Measurements from ENCODE around the gene DCDC2C. TPM values are rescaled to one million over a fixed set of nuclear protein-coding genes. Genes with fewer than 3 reads are reported as not detected.

DCDC2C gene
- total and polyA plus RNA-seq, 9 of the 15 experiments (the other 6 are each of a cell fraction or from before 2014, with no cell fraction given): not detected

- no peaks in the 10 kb centered on the region for H3K36me3 ChIP-seq (ENCODE audit: control insufficient read depth, insufficient read depth, low read length)
- H3K4me2 ChIP-seq (ENCODE audit: insufficient read depth, low read length): no peak overlapping the region
- WGBS (ENCODE audit: insufficient coverage, low coverage, missing lambda C conversion rate): 0% methylated on average over 9 of the region's 9 CpGs
- H3K4me3 ChIP-seq: no peak overlapping the region
- H3K27me3 ChIP-seq (ENCODE audit: control insufficient read depth in 2 of 2, insufficient read depth in 2 of 2, low read length in 2 of 2): peaks cover 26 to 62% of the 10 kb centered on the region in 2 experiments; a peak in 4 of 5 replicates
- intact Hi-C loops (cut with micrococcal nuclease): no loop called here
- no peak for FAIRE-seq
- H3K9me3 ChIP-seq (replicated peaks; ENCODE audit: control insufficient read depth, insufficient read depth, low read depth, low read length): no peaks in the 10 kb centered on the region
- H3K79me2 ChIP-seq (ENCODE audit: control insufficient read depth, insufficient read depth, low read length): no peaks in the 10 kb centered on the region
- ChIA-PET CTCF (ENCODE audit: low intra/inter-chr PET ratio) (no interaction called here), POLR2A (no interaction called here)
- H3K27ac ChIP-seq (ENCODE audit: extremely low read depth, low read depth, low read length): no peak overlapping the region
- TF ChIP-seq CREBBP (IDR thresholded peaks at IDR 0.05; ENCODE audit: low read depth, low read length): no peak
- TF ChIP-seq TFE3 (CRISPR knock-in tag; IDR thresholded peaks at IDR 0.05): peak; percentile 26; the same call in 1 of the 2 replicates
- TF ChIP-seq SIRT6 (IDR thresholded peaks at IDR 0.05; ENCODE audit: low read depth, low read length): no peak
- no peaks in the 10 kb centered on the region for H4K20me1 ChIP-seq (replicated peaks; ENCODE audit: control insufficient read depth, insufficient read depth, low read length)
- no peaks in the 10 kb centered on the region for H3K4me1 ChIP-seq (replicated peaks in 1 of 2; ENCODE audit: control insufficient read depth in 2 of 2, insufficient read depth in 2 of 2, low read length in 2 of 2)
- H3K9me1 ChIP-seq (ENCODE audit: control insufficient read depth, insufficient read depth, low read length): no peaks in the 10 kb centered on the region
- ATAC-seq: no peak
- no peak overlapping the region for H2AFZ ChIP-seq (ENCODE audit: low read depth, low read length)
- BruUV-seq (replicated peaks): no TSS peak
- H3K9ac ChIP-seq (ENCODE audit: insufficient read depth in 1 of 2, low read depth in 2 of 2, low read length in 2 of 2): no peak overlapping the region
- in situ Hi-C loops (cut with MboI): loop anchor here (25.0 kb wide), 1 partner anchor 1562 kb away; no protein-coding TSS in a partner anchor
- no peak for DNase-seq (ENCODE audit: extremely low read depth in 1 of 4, low spot score in 3 of 4)
Measured at GRCh38 chr2:3674066-3674845, 29.1 kb upstream of the DCDC2C start.
